ENCODE measurements around the gene DLST.

Gene DLST

DNA sequence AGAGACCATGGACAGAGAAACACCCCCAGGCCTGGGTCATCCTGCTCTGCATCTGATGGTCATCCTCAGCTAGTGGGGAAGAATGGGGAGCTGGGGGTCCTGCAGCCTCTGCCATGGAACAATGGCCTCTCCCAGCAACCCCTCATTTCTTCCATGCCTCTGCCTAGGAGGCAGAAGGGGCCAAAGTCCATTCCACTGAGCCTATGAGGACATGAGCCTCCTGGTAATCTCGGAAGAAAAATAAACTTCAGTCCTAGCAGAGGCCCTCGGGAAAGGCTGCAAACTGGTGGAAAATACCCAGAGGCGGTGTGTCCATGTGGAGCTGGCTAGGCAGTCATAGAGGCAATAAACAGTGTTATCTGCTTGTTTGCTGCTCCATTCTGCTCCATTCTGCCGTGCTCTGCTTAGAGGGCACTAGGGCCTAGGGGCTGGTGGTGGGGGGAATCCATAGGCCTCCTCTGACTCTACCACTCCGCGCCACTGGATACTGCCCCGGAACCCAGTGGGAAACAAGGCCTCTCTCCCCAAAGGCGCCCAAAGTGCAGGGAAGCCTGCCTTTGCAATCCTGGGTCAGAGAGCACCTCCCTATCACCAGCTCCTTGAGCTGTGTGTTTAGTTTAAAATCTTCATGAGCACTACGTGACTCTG lies 69.2 kb downstream of the DLST start:
- Histone ChIP-seq H3K9me3 (ENCODE audit: control insufficient read depth in 5 of 5, low read length in 5 of 5) (no peaks in the 10 kb centered on the region), H3K36me3 (ENCODE audit: control insufficient read depth in 5 of 5, insufficient read depth in 5 of 5, low read length in 5 of 5) (peaks cover 0 to 9% (median 0%) of the 10 kb centered on the region in 5 donors), H3K4me3 (ENCODE audit: low read depth in 1 of 5, low read length in 5 of 5) (no peak overlapping the region), H3K9ac (ENCODE audit: low read length in 5 of 5) (no peak overlapping the region), H3K27ac (ENCODE audit: low read depth, low read length) (no peak overlapping the region), H3K27me3 (ENCODE audit: control insufficient read depth in 5 of 5, insufficient read depth in 4 of 5, low read length in 5 of 5) (peaks cover 0 to 20% (median 0%) of the 10 kb centered on the region in 5 donors), H3K4me1 (ENCODE audit: control insufficient read depth in 5 of 5, insufficient read depth in 5 of 5, low read length in 5 of 5) (peaks cover 0 to 42% (median 27%) of the 10 kb centered on the region in 5 donors)

DNA sequence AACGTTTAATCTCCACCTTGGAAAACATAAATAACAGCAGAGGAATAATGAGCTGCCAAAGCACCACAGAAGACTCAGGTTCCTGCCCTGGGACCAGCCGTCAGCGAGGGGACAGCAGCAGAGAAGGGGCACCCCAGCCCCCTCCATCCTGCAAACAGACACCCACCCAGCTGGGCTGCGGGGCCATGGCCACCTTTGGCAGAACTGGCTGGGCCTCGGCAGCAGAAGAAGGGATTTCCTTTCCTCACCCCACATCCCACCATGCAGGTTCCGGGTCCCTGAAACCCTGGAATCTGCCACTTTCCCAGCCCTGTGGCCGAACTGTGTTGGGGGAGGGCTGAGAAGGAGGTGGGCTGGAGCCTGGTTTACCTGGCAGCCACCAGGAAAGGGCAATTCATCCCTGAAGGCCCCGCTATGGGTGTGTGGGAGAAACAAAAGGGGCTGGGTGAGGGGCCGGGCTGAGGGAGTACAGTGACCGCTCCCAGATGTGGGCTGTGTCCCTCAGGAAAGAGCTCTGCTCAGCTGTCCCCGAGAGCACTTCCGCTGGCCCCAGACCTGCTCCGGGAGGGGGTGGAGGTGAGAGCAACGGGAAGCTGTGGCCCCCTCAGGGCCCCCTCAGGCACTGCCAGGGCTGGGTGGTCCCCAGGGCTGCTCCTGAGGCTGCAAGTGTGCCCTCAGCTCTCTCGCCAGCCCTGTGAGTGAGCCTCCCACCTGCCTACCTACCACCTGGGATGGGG lies 69.9 kb downstream of the DLST start:
- H3K4me3 ChIP-seq (ENCODE audit: low read depth in 1 of 5, low read length in 5 of 5), result no peak overlapping the region
- peaks cover 0 to 20% (median 0%) of the 10 kb centered on the region in 5 donors for H3K27me3 ChIP-seq (ENCODE audit: control insufficient read depth in 5 of 5, insufficient read depth in 4 of 5, low read length in 5 of 5)
- H3K9ac ChIP-seq (ENCODE audit: low read length in 5 of 5), result peak overlapping the region in 1 of 5 donors; percentile 22
- H3K4me1 ChIP-seq (ENCODE audit: control insufficient read depth in 5 of 5, insufficient read depth in 5 of 5, low read length in 5 of 5), result peaks cover 2 to 36% (median 24%) of the 10 kb centered on the region in 5 donors
- H3K27ac ChIP-seq (ENCODE audit: low read depth, low read length), result no peak overlapping the region
- H3K9me3 ChIP-seq (ENCODE audit: control insufficient read depth in 5 of 5, low read length in 5 of 5), result no peaks in the 10 kb centered on the region
- peaks cover 0 to 9% (median 0%) of the 10 kb centered on the region in 5 donors for H3K36me3 ChIP-seq (ENCODE audit: control insufficient read depth in 5 of 5, insufficient read depth in 5 of 5, low read length in 5 of 5)

DNA sequence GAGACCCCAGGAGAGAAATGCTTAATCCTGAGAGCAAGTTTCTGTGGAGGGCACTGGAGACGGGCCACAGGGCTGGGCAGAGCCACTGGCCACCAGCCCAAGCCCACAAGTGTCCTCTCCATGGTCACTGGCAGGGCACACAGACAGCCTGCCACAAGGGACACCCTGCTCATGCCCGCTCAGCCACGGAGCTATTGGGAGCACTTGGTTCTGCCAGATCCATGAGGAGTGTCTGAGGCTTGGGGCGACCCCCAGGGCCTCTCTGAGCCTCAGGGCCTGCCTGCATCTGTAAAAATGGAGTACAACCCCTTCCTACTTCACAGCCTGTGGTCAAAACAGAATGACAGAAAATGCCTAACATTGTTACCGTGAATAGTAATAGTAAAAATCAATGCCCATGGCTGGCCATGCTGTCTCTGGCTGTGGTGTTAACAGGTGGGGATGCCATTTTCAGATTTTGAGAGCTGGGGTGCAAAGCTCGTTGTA lies 70.5 kb downstream of the DLST start:
- H3K36me3 ChIP-seq (ENCODE audit: control insufficient read depth in 5 of 5, insufficient read depth in 5 of 5, low read length in 5 of 5), result peaks cover 0 to 9% (median 0%) of the 10 kb centered on the region in 5 donors
- H3K27ac ChIP-seq (ENCODE audit: low read depth, low read length), result no peak overlapping the region
- H3K9me3 ChIP-seq (ENCODE audit: control insufficient read depth in 5 of 5, low read length in 5 of 5), result no peaks in the 10 kb centered on the region
- H3K27me3 ChIP-seq (ENCODE audit: control insufficient read depth in 5 of 5, insufficient read depth in 4 of 5, low read length in 5 of 5), result peaks cover 0 to 20% (median 0%) of the 10 kb centered on the region in 5 donors
- peaks cover 2 to 33% (median 21%) of the 10 kb centered on the region in 5 donors for H3K4me1 ChIP-seq (ENCODE audit: control insufficient read depth in 5 of 5, insufficient read depth in 5 of 5, low read length in 5 of 5)
- peak overlapping the region in 1 of 5 donors; percentile 22 for H3K9ac ChIP-seq (ENCODE audit: low read length in 5 of 5)
- no peak overlapping the region for H3K4me3 ChIP-seq (ENCODE audit: low read depth in 1 of 5, low read length in 5 of 5)

DNA sequence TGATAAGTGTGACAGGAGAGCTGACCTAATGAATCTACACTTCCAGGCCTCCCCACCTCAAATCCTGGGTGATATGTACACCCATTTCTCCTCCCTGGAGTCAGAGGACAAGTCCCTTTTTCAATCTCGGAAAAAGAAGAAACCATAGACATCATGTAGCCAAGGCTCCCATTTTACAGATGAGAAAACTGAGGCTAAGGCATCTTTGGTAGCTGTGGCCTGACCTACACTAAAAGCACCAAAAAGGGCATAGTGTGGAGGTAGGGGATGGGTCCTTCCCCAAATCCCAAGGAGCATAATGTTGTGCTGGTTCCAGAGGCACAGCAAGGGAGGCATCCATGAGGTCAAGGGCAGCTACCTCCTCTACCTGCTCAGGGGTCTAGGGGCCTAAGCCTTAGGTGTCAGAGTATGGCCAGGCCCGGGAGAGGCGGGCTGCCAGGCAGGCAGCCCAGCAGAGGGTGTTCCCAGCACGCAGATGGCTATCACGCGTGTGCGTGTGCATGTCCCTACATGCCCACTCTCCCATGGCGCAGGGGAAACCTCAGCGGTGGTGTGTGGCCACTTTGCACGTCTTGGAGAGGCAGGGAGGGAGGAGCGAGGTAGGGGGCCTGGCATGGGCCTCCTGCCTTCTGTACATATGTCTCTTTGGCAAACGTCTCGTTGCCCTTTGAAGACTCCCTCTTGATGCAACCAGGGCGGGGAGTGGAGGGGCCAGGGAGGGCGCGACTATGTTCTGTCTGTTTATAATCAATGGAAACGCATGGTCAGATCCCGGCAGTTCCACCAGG lies 71.2 kb downstream of the DLST start:
- Histone ChIP-seq H3K27ac (ENCODE audit: low read depth, low read length) (no peak overlapping the region), H3K9ac (ENCODE audit: low read length in 5 of 5) (peak overlapping the region in 1 of 5 donors; percentile 20), H3K36me3 (ENCODE audit: control insufficient read depth in 5 of 5, insufficient read depth in 5 of 5, low read length in 5 of 5) (peaks cover 0 to 7% (median 0%) of the 10 kb centered on the region in 5 donors), H3K4me3 (ENCODE audit: low read depth in 1 of 5, low read length in 5 of 5) (no peak overlapping the region), H3K4me1 (ENCODE audit: control insufficient read depth in 5 of 5, insufficient read depth in 5 of 5, low read length in 5 of 5) (peaks cover 2 to 33% (median 21%) of the 10 kb centered on the region in 5 donors), H3K27me3 (ENCODE audit: control insufficient read depth in 5 of 5, insufficient read depth in 4 of 5, low read length in 5 of 5) (peaks cover 0 to 20% (median 0%) of the 10 kb centered on the region in 5 donors), H3K9me3 (ENCODE audit: control insufficient read depth in 5 of 5, low read length in 5 of 5) (no peaks in the 10 kb centered on the region)

All from subcutaneous abdominal adipose tissue (tissue), 5 donors.